GM12864 (cell line): Measurements from ENCODE around the gene PSAPL1.

Experiments
- DNase-seq: peaks from one replicate; pipeline ENCODE4 v3.0.0-alpha.2; 2011; ENCODE audit warnings: low read depth
- H3K4me3 ChIP-seq: 2 replicates; pipeline ENCODE4 v1.5.1; 2011; ENCODE audit warnings: mild to moderate bottlenecking, low read depth, low read length, control low read depth
- TF ChIP-seq, protein P1 (sequence below): IDR thresholded peaks from 2 replicates; pipeline ENCODE4 v1.5.1; 2011; ENCODE audit warnings: low read depth, mild to moderate bottlenecking, moderate library complexity, low read length, control low read depth, inconsistent platforms; ENCODE audit errors: missing control alignments

Gene PSAPL1

DNA sequence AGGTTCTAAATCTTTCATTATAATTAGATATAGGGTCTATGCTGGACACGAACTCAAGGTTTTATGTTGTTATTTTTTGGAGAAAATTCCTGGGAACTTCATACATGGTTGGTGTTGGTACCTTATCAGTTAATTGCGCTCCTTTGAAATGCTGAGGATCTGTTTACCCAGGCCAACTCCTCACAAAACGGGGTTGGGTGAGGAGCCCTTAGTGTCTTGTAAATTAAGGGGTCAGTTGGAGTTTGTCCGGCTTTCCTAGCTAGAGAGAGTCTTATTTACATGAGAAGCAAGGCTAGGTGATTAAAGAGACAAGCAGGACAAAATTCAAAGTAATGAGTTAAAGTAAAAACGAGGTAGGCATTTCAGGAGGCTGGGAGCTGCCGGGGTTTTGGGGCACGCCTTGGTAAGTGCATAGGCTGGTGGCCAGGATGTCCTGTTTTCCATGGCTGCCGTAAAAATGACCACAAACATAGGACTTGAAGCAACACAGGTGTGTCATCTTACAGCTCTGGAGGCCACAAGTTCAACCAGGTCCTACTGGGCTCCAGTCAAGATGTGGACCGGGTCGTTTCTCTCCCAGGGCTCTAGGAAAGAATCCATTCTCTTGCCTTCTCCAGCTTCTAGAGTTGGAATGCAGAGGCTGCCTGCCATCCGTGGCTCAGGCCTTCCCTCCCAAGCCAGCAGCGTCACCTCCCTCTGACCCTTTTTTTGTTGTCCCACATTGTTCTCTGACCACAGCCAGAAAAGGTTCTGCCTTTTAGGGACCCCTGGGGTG, 19.8 kb downstream of the PSAPL1 start:
- TF ChIP-seq, protein P1, sequence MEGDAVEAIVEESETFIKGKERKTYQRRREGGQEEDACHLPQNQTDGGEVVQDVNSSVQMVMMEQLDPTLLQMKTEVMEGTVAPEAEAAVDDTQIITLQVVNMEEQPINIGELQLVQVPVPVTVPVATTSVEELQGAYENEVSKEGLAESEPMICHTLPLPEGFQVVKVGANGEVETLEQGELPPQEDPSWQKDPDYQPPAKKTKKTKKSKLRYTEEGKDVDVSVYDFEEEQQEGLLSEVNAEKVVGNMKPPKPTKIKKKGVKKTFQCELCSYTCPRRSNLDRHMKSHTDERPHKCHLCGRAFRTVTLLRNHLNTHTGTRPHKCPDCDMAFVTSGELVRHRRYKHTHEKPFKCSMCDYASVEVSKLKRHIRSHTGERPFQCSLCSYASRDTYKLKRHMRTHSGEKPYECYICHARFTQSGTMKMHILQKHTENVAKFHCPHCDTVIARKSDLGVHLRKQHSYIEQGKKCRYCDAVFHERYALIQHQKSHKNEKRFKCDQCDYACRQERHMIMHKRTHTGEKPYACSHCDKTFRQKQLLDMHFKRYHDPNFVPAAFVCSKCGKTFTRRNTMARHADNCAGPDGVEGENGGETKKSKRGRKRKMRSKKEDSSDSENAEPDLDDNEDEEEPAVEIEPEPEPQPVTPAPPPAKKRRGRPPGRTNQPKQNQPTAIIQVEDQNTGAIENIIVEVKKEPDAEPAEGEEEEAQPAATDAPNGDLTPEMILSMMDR, result no peak
- no peak overlapping the region for H3K4me3 ChIP-seq
- DNase-seq, result no peak

DNA sequence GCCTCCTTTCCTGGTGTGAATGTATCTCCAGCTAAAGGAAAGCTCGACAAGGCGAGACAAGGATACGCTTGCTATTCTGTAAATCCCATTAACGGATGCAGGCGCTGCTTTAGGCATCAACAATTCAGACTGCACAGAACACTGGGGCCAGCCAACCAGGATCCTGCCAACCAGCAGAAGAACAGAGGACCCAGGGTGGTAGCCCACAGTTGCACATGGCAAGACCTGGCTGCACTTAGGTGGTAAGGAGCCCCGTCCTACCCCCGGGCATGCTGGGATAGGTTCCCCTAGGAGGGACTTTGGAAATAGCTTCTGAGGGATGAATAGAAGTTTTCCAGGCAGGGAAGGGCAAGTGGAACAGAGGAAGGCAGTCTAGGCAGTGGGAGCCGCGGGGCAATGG, 20.7 kb downstream of the PSAPL1 start:
- TF ChIP-seq, protein P1, result no peak
- H3K4me3 ChIP-seq, result no peak overlapping the region
- no peak for DNase-seq

DNA sequence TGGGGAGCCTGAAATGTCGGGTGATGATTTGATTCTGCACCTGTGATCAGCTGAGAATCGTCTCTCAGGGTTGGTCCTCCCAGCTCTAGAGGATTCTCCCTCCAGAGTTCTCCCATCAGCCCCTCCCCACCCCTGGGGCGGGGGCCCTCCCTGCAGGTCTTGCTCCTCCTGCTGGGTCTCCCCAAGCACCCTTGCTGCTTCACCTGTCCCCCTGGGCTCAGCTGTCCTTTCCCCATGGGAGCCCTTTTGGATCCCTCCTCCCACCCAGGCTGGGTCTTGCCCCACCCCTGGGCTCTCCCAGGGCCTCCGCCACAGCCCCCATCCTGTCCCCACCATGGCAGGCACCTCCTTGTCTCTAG, 22.2 kb downstream of the PSAPL1 start:
- DNase-seq, result no peak
- TF ChIP-seq, protein P1, result no peak
- H3K4me3 ChIP-seq, result no peak overlapping the region

DNA sequence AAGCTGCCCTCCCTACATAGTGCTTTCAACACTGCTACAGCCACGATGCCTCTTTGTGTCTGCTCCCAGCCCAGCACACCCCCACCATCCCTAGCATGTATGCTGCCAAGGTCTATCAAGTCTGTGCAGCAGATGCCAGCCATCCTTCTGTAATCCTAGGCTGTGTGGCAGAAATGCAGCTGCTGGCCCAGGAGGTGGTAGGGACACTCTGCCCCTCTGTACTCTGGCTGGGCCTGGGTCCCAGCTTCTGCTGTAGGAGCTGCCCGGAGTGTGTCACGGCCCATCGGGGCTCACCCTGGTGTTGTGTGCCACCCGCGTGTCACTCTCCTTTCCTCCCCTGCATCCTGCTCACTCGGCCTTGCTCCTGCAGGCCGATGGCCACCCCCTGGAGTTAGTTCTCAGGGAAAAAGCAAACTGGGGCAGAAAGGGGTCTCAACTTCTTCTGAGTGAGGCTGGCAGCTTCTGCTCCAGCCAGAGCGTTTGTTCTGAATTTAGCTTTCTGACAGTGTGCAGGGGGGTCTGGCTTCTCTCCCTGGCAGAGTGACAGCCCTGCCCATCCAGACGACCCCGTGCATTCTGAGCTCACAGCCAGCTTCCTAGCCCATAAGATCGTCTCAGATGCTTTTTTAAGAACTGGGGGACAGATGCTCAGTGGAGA, 22.7 kb downstream of the PSAPL1 start:
- TF ChIP-seq, protein P1, result no peak
- DNase-seq, result no peak
- H3K4me3 ChIP-seq, result no peak overlapping the region

DNA sequence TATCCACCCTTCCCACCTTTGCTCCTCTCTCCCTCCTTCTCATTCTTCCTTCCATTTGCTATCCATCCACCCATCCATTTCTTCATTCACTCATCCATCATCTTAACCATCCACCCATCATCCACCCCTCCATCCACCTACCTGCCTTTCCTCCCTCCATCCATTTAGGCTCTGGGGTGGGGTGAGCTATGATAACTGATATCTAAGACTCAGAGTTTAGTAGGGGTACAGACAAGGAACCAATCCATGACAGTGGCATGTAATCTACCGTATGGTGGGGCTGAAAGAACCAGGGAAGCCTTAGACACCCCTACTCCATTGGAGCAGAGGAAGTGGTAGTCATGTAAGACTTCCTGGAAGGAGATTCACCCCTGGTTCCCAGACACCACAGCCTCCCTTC, 23.2 kb downstream of the PSAPL1 start:
- no peak overlapping the region for H3K4me3 ChIP-seq
- TF ChIP-seq, protein P1, result no peak
- no peak for DNase-seq

DNA sequence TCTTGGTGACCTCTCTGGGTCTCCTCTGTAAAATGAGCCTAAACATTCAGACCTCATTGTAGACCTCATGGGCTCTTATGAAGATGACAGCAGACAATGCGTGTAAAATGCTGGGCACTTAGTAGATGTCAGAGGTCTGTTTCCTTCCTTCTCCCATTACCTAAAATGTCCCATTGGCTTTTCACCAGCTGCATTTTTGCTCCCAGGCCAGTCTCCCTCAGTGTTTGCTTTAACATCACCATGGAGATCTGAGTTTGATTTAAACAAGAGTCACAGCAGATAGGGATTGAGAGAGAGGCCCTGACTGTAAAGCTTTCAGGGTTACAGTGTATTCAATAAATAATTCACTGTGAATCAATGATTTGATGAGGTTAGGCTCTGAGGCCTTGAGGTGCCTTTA, 24.3 kb downstream of the PSAPL1 start:
- TF ChIP-seq, protein P1, result no peak
- no peak overlapping the region for H3K4me3 ChIP-seq
- DNase-seq, result no peak

DNA sequence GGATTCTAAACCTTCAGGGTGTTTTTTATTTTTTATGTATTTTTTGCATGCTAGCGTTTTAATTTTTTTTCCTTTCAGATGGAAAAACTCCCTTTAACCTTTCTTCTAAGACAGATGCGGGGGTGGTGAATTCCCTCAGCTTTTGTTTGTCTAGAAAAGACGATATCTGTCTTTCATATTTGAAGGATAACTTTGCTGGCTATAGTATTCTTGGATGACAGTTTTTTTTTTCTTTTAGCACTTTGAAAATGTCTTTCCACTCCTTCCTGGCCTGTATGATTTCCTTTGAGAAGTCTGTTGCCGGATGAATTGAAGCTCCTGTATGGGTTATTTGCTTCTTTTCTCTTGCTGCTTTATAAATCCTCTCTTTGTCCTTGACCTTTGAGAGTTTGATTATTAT, 26.6 kb downstream of the PSAPL1 start:
- TF ChIP-seq, protein P1, result no peak
- DNase-seq, result no peak
- H3K4me3 ChIP-seq, result no peak overlapping the region
